NCI-H748 (cell line): Measurements from ENCODE around the gene NFIC.
"Not testable (repeated sequence)": the region's sequence is repeated elsewhere in the genome, so short reads cannot be mapped to it uniquely, and the experiment has no call there.

Source experiments
- DNase-seq: peaks from one replicate; lab custom pipeline; 2025; ENCODE audit not compliant: unreplicated experiment; lab: John Stamatoyannopoulos, UW

NFIC gene

DNA sequence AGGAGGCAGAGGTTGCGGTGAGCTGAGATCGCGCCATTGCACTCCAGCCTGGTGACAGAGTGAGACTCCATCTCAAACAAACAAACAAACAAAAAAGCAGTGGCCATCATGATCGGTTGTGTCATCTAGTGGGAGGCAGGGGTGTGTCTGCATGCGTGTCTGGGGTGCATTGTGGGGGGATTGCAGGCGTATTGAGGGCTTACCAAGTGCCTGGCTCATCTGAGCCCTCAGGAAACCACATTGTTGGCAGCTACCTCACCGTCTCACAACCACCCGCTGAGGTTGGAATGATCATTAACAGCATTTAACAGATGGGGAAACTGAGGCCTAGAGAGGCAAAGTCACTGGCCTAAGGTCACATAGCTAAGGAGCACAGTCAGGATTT is 30.5 kb downstream of the NFIC start:
- no peak for DNase-seq

DNA sequence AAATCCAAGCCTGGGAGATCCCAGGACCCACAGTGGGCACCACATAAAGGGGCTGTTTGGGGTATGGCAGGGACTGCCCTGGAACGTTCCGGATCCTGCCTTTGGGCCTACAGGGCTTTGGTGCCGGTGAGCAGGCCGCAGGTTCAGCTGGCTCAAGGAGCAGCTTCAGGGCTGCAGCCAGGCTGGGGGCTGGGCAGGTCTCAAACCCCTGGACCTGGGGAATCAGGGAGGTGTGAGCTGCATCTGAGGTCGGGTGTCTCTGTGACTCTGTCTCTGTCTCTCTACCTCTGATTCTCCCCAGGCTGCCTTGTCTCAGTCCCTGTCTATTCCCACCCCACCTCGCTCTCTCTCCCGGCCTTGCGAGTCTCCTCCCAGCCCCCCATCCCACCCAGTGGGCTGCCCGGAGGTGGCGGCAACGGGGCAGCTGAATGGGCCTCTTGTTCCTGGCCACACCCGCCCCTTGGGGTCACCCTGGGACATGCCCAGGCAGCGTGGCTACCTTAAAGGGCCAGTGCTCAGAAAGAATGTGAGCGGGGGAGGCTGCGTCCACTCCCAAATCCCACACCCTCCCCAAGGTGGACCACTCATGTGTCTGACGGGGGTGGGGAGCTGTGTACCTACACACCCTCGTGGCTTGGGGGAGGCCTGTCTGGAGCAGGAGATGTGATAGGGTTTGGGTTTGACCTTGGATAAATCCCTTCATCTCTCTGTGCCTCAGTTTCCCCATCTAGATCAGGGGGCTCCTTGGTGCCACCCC is 31.1 kb downstream of the NFIC start:
- no peak for DNase-seq

DNA sequence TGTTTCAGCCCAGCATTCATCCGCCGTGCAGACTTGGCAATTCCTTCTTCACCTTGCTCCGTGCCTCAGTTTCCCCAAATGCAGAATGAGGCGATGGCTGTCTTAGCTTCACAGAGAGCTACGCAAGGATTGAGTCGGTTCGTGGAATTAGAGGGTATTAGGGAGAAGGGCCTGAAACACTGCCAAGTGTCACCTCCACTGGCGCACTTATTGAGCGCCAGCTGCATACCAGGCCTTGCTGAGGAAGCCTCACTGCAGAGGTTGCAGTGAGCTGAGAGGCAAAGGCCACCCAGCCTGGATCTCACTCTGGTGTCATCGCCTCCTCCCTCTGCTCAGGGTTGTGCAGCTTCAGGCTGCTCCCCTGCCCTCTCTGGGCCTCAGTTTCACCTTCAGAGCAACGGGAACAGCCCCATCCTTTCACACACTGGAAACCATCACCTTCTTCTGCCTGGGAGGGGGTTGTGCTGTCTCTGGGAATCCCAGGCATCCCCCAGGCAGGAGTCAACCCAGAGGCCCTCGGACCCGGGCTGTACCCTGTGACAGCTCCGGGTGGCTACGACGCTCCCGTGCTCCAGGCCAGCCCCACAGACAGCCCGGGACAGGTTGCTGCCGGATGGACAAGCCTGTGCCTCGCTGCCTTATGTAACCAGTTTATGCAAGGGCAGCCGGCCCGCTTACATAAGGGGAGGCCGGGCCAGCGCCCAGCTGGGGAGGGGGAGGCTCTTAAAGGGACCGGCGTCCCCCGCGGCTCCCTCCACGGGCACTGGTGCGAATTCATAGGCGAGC is 31.9 kb downstream of the NFIC start:
- no peak for DNase-seq

DNA sequence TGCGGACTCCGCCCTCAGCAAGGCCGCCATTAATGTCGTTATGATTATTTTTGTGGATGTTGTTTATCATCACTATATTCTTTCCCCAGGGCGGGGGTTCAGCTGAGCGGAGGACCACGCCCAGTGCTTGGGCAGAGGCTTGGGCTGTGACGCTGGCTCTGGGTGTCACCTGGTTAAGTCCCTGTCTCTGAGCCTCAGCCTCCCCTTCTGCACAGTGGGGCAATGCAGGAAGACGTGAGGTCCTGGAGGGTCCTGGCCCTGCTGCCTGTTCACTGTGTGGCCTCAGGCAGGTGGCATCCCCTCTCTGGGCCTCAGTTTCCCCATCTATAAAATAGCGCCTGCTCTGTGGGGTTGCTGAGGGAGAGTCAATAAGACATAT is 32.5 kb downstream of the NFIC start:
- DNase-seq, result no peak

DNA sequence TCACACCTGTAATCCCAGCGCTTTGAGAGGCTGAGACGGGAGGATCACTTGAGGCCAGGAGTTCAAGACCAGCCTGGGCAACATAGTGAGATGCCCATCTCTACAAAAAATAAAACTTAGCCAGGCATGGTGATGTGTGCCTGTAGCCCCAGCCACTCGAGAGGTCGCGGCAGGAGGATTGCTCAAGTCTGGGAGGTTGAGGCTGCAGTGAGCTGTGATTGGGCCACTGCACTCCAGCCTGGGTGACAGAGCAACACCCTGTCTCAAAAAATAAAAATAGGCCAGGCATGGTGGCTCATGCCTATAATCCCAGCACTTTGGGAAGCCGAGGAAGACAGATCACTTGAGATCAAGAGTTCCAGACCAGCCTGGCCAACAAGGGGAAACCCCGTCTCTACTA is 32.9 kb downstream of the NFIC start:
- DNase-seq, result not testable (repeated sequence)

DNA sequence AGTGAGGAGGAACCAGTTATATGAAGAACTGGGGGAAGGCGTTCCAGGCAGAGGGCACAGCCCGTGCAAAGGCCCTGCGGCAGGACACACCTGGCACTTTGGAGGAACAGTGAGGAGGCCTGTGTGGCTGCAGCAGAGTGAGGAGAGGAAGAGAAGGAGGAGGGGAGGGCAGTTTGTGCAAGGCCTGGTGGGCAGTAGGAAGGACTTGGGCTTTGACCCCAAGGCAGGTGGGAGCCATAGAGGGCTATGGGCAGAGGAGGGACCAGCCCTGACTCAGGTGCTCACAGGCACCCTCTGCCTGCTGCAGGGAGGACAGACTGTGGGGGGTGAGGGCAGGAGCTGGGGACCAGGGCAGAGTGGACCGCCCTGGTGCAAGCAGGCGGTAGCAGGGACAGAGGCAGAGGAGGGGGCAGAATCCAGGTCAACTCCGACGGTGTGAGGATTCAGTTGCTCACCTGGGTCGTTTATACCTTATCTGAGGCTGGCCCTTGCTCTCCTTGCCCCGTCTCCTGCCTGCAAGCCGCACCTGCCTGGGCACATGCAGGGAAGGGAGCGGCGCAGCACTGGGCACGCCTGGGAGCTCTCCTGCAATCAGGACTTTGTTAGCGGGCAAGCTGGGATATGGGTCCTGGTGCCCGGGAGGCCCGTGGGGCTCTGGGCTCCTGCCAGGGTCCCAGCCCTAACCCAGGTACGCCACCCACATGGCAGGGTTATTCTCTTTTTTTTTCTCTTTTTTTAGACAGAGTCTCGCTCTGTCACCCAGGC is 34.8 kb downstream of the NFIC start:
- no peak for DNase-seq

DNA sequence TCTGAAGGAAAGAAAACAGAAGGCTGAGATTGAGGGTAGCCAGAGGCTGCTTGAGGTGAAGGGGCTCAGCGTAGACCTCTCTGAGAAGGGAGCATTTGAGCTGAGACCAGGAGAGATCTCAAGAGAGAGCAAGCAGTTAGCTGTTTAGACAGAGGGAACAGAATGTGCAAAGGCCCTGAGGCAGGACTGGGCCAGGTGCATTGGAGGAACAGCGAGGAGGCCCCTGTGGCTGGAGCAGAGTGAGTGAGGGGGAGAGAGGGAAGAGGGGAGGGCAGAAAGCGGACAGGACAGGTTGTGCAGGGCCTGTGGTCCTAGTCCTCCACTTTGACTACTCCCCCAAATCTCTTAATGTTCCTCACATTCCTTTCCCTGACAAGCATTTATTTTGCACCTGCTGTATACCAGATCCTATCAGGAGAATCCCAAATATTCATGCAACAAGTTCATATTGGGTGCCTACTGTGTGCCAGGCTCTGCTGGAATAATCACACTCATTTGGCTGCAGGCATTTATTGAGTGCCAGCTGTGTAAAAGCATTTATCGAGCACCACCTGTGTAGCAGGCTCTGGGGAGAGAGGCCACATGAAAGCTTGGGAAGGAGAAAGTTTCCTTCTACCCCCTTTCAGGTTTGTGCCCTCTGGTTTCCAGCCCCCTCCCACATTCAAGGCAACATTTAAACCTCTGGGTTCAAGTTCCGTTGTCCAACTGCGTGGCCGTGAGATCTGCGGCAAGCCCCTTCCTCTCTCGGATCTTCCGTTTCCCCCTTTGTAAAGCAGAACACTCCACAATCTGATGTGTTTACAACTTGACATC is 36.5 kb downstream of the NFIC start:
- no peak for DNase-seq

DNA sequence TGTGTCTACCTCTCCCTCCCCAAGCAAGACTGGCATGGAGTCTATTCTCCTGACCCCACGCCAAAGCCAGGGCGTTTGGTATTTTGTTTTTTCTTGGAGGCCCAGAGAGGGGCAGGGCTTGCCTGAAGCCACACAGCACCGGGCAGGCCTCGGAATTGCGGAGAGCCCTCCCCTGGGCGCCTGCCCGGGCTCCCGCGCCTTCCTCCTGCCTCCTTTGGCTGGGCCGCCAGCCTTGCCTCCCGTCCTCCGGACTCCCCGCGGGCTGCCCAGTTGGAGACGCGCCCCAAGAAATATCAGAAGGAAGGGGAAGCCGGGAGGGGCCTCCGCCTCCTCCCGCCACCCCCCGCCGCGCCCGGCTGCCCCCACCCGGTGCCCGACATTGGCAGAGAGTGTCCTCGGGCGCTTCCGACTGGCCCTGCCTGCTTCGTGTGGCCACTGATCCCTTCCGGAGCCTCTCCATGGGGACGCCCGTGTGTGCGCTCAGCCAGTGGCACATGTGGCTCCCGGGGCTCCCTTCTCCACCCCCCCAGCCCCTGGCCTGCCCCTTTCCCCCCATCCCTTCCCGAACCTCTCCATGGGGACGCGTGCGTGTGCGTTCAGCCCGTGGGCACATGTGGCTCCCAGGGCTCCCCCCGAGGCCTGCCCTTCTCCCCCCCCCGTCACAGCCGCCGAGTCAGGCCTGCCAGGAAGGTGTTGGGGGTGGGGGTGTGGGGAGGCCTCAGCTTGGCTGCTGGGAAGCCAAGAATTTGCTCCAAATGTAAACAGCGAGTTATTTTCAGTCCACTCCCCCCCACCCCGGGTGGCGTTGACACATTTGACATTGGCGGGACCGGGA is 37.3 kb downstream of the NFIC start:
- DNase-seq, result no peak

DNA sequence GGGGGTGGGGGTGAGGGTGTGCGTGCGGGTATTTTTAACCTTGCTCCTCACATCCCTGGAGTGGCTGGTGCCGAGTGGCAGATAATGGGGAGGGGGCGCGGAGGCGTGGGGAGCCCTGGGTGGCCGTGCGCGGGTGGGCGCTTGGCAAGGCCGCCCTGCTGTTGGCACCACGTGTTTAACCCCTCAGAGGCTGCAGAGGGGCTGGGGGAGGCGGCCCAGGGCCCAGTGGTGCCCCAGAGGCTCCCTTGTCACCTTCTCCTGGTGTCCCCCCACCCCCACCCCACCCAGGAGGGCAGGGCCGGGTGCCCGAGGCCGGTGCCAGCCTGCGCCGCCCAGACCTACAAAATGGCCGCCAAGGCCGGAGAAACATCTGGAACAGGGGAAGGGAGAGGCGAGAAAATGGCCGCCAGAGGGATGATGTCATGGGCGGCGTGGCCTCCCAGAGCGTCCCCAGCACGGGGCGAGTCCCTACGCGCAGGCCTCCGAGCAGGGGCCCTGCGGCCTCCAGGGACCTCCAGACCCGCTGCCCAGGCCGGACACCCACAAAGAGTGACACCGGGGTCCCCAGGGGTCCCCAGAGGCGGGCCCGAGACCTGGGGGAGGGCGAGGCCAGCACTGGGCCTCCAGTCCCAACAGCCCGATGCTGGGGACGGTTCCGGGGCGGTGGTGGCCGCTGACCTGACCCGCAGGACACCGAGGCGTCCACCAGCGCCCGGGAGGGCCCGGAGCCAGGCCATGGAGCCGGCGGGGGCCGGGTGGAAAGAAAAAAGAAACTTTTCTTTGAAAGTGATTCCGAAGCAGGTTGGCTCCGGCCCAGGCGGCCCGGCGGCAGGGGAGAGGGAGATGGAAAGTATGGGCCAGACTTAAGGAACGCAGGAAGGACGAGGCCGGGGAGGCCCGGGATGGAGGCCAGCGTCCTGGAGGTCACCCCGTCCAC is 38.2 kb downstream of the NFIC start:
- no peak for DNase-seq

DNA sequence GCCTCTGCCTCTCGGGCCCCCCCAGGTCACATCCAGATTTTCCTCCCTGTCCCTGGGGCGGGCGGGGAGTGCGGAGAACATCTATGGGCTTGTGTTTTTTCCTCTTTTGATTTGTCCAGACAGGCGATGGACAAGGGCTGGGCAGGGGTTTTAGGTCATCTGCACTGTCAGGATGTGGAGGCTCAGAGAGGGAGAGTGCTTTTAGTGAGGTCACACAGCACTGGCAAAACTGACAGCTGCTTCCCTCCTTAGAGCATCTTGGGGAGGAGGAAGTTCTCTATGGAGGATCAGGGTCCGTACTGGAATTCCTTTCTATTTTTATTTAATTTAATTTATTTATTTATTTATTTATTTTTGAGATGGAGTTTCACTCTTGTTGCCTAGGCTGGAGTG is 38.9 kb downstream of the NFIC start:
- DNase-seq, result no peak

DNA sequence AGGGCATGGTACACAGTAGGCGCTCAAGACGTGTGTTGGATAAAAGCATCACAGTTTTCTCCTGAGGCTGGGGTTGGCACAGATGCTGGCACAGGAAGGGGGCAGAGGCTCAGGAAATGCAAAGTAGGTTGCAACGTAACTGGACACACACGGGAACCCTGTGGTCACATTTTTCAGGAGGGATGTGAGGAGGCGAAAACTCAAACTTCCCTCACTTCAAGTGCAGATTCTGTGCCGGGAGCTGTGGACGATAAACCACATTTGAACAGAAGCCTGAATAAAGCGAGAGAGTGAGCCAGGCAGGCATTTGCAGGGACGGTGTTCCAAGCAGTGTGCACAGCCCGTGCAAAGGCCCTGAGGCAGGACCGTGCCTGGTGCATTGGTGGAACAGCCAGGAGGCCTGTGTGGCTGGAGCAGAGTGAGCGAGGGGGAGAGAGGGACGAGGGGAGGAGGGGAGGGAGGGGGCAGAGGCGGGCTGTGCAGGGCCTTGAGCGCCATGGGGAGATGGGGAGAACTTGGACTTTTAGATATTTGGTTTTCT is 40.3 kb downstream of the NFIC start:
- DNase-seq, result no peak

DNA sequence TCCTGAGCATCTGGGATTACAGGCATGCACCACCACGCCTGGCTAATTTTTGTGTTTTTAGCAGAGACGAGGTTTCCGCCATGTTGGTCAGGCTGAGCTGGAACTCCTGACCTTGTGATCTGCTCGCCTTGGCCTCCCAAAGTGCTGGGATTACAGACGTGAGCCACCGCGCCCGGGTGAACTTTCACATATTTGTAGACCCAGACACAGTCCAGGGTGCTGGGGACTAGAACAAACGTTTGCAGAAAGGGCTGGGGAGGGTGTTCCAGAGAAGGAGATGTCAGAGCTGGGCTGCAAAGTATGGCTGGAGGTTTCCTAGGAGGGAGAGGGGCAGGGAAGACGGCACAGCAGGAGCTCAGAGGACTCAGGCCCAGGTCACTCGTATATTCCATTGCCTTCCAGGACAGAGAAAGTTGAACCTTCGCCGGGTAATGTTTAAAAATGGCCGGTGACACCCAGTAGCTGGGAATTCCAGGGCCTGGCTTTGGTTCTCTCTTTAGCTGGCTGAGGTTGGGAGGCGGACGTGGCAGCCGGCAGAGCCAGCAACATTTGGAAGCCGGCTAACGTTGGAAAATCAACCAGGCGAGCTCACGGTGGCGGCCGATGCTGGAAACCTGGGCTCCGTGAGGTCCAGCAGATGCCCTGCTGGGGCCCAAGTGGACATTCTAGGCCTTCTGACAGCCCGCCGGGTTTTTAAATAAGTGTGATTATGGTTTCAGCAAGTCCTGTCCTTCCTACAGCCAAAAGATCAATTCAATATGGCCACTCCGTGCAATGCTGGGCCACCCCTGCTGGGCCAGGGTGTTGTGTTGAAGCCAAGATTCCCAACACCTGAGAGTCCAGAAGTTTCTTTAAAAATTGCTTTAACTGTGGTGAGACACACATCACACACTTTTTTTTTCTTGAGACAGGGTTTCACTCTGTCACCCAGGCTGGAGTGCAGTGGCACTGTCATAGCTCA is 41.5 kb downstream of the NFIC start:
- no peak for DNase-seq

DNA sequence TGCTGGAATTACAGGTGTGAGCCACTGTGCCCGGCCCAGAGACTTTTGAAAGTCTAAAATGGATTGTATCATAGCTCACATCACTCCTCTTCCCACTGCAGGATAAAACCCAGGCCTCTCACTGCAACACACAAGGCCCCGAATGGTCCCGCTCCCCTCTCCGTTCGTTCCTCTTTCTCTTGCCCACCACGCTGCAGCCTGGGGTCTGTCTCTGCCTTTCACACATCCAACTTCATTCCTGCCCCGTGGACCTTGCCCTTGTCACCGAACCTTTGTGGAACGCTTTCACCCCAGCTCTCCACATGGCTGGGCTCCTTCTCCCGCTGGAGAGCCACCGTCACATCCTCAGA is 42.6 kb downstream of the NFIC start:
- DNase-seq, result no peak

DNA sequence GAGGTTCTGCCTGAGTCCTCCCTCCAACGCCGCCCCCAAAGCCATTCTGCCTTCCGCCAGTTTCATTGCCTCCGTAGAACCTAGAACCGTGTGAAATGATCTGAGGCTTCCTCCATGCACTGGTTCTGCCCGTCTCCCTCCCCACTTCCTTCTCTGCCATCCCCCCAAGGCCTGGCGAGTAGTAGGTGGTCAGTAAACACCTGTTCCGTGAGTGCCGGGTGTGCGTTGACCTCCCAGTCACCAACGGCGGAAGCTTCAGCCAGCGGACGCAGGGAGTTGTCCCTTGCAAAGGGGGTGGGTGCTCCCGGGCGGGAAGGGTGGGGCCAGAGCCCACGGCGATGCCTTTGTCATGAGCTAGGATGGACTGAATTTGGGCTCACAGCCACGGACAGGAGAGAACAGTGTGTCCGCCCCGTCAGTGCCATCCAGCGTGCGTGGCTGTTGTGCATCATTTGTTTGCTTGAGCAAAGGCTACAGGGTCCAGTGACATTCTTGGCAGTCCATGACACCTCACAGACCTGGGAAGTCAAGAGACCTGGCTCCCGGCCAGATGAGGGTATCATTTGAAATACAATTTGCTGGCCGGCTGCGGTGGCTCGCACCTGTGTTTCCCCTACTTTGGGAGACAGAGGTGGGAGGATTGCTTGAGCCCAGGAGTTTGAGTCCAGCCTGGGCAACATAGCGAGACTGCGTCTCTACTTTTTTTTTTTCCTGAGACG is 43.1 kb downstream of the NFIC start:
- DNase-seq, result peak; percentile 54

DNA sequence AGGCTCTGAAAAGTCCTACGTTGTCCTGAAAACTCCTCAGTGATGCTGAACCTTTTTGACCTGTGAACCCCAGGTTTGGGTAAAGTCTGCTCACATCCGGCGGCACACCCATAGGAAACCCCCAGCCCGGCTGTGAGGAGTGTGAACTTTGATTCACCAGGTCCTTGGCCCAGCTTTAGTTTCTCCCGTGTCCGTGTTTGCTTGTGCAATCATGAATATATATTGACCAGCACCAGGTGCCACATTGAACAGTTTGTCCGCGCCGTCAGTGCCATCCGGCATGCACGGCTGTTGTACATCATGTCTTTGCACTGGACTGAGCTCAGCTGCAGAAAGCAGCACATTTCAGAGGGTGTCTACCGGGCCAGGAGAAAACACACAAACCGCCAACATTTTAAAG is 45.3 kb downstream of the NFIC start:
- DNase-seq, result no peak

DNA sequence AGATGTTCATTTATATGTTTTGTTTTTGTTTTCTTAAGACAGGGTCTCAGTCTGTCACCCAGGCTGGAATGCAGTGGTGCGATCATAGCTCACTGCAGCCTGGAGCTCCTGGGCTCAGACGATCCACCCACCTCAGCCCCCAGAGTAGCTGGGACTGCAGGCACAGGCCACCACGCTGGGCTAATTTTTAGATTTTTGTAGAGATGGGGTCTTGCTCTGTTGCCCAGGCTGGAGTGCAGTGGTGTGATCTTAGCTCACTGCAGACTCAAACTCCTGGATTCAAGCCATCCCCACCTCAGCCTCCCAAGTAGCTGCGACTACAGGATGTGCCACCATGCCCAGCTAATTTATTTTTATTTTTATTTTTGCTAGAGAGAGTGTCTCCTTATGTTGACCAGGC is 45.7 kb downstream of the NFIC start:
- DNase-seq, result no peak

DNA sequence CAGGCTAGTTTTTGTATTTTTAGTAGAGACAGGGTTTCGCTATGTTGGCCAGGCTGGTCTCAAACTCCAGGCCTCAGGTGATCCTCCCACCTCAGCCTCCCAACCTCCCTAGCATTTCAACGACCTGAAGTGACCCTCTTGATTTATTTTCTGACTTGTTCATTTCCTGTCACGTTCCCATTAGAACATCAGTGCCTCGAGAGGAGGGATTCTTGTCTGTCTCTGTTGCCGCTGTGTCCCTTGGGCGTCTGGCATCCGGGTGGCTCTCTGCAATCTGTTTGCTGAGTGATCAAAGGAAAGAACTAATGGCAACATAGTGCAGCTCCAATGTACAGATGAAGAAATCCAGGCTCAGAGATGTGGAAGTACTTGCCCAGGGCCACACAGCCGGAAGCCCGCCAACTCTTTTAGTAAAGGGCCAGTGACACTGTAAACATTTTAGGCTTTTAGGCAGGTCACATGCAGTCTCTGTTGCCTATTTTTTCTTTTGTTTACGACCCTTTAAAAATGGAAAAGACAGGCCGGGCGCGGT is 47.5 kb downstream of the NFIC start:
- peak; percentile 5 for DNase-seq
